Heart left ventricle (tissue), 16 donors: ENCODE measurements around the gene ITPRIPL1. TPM values are rescaled to one million over a fixed set of nuclear protein-coding genes. Genes with fewer than 3 reads are reported as not detected.
A peak's percentile ranks its signal among the peaks of the same experiment; 100 is the strongest.

Source experiments
- ATAC-seq, 4 donors: fragments of 200-7000 bp; cut with Tn5 transposase; one replicate each; pipeline ENCODE4 v1.9.1; 2020 to 2022; ENCODE audit warnings: moderate library complexity in 4 of 4, mild to moderate bottlenecking in 3 of 4, moderate number of reproducible peaks in 1 of 4
- DNase-seq, 5 donors: peaks; one replicate each; pipeline ENCODE4 v3.0.0-alpha.2; 2020
- H3K27ac ChIP-seq, 12 donors: fragments of 200-600 bp; sonication (generic) in 4 of 12; one replicate each; pipeline versions ENCODE4 v1.5.0 to v1.8.0; 2016 to 2022; ENCODE audit warnings: mild to moderate bottlenecking in 2 of 12
- H3K27me3 ChIP-seq, 9 donors: fragments of 200-600 bp; sonication (generic) in 2 of 9; one replicate each; pipeline versions ENCODE4 v1.5.1 to v1.8.0; 2016 to 2022; ENCODE audit warnings: mild to moderate bottlenecking in 3 of 9
- H3K36me3 ChIP-seq, 9 donors: fragments of 200-600 bp; sonication (generic) in 2 of 9; one replicate each; pipeline versions ENCODE4 v1.5.0 to v1.8.0; 2018 to 2022; ENCODE audit warnings: mild to moderate bottlenecking in 2 of 9
- H3K4me1 ChIP-seq, 12 donors: fragments of 200-600 bp; sonication (generic) in 4 of 12; one replicate each; pipeline versions ENCODE4 v1.5.0 to v1.8.0; 2016 to 2022; ENCODE audit warnings: mild to moderate bottlenecking in 3 of 12
- H3K4me3 ChIP-seq, 12 donors: fragments of 200-600 bp; sonication (generic) in 4 of 12; one replicate each; pipeline versions ENCODE4 v1.5.0 to v1.8.0; 2017 to 2022; ENCODE audit warnings: mild to moderate bottlenecking in 9 of 12, moderate library complexity in 4 of 12
- H3K9me3 ChIP-seq, 12 donors: fragments of 200-600 bp; sonication (generic) in 4 of 12; one replicate each; pipeline versions ENCODE4 v1.5.0 to v1.8.0; 2016 to 2022; ENCODE audit warnings: mild to moderate bottlenecking in 1 of 12
- POLR2A ChIP-seq, 2 donors: fragments of 450-650 bp; IDR thresholded peaks; one replicate each; pipeline ENCODE4 v1.6.1; 2017; ENCODE audit warnings: antibody characterized with exemption in 2 of 2, mild to moderate bottlenecking in 2 of 2, moderate library complexity in 2 of 2
- WGBS, 4 donors: extraction: QIAGEN DNeasy Blood & Tissue Kit in 2 of 4; methylation state at CpG; one replicate each; pipeline versions ENCODE4 v1.1.5 to v1.1.7; 2013 to 2018; 5-methylcytosine and 5-hydroxymethylcytosine counted together
- intact Hi-C, 10 donors: fragments of 100-400 bp; cut with DNase I; formaldehyde crosslinking; loops; one replicate each; pipeline versions ENCODE4 v1.11.1 to v1.14.2; 2022
- polyA plus RNA-seq, 2 donors: library from polyadenylated mRNA; stranded (reverse); fragments of 200-250 nt; gene quantifications; one replicate each; pipeline ENCODE4 v1.2.3, GENCODE V29; 2013
- total RNA-seq, 9 donors: library from RNA; depleted of rRNA in 2 of 9; stranded (reverse); fragments of >200 nt in 2 of 9; fragmentation: NEBNext Ultra II Directional in 3 of 9; extraction: Animal tissue kit (Norgen Biotek cat#: 25700) in 3 of 9; gene quantifications; one replicate each; pipeline versions ENCODE4 v1.1.0 to v1.2.4, GENCODE V29; 2016 to 2023
- TF ChIP-seq, protein P1 (sequence below), 12 donors: fragments of 200-600 bp; sonication (generic) in 4 of 12; IDR thresholded peaks; one replicate each; pipeline versions ENCODE4 v1.5.0 to v1.8.0; 2018 to 2022; ENCODE audit warnings: antibody characterized with exemption in 12 of 12, mild to moderate bottlenecking in 5 of 12
- donor health status: ischemic (EF 13 %, LVEDD 7.1; RV severe dilation, severe dysfunction).
- donor health status: healthy with polysubstance abuse.
- donor health status: DM: no; HTN: yes; CAD: no.
- donor health status: DM: no; HTN: no; CAD: no.
- donor health status: ischemic (EF 25% LVEDD 6.9; RV normal size, moderate dysfunction).
- donor health status: ischemic (EF 25% LVEDD 5.7; RV mildly dilated, moderate dysfunction).
- donor health status: healthy.
- donor health status: DM: yes; HTN: yes; CAD: no.
- donor health status: ischemic (EF 35%, LVEDD 5.7; RV mildly dilated, moderate dysfunction).
- donor health status: nonischemic (EF 11% LVEDD 7.7; RV severe dilation, severe dysfunction).
- donor health status: DM: yes; HTN: yes; CAD: no.
- donor health status: PGD.
- donor health status: ischemic (EF 29% LVEDD 5.4; RV normal size, mild dysfunction).
- donor health status: nonischemic (EF 23%, LVEDD 6.1; RV moderate dilation, normal function).

The ITPRIPL1 gene
- total and polyA plus RNA-seq, 11 donors: 0.65 to 3.8 (median 1.5) TPM

DNA sequence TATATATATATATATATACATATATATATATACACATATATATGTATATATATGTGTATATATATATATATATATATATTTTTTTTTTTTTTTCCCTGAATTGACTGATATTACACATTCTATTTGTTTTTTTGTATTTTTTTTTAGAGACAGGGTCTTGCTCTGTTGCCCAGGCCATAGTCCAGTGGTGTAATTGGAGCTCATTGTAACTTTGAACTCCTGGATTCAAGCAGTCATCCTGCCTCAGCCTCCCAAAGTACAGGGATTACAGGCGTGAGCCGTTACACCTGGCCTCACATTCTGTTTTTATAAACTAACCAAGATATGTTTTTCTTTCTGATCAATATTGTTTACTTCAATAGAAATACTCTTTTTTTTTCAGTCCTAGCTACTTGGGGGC, 36.6 kb downstream of the ITPRIPL1 start:
- intact Hi-C loops: no loop called here
- WGBS, 4 donors: 95 to 99% (median 97%) methylated on average over 2 of the region's 2 CpGs
- no peaks in the 10 kb centered on the region for H3K9me3 ChIP-seq
- H3K27me3 ChIP-seq: no peaks in the 10 kb centered on the region
- TF ChIP-seq POLR2A (IDR thresholded peaks at IDR 0.05): no peak
- TF ChIP-seq, protein P1, sequence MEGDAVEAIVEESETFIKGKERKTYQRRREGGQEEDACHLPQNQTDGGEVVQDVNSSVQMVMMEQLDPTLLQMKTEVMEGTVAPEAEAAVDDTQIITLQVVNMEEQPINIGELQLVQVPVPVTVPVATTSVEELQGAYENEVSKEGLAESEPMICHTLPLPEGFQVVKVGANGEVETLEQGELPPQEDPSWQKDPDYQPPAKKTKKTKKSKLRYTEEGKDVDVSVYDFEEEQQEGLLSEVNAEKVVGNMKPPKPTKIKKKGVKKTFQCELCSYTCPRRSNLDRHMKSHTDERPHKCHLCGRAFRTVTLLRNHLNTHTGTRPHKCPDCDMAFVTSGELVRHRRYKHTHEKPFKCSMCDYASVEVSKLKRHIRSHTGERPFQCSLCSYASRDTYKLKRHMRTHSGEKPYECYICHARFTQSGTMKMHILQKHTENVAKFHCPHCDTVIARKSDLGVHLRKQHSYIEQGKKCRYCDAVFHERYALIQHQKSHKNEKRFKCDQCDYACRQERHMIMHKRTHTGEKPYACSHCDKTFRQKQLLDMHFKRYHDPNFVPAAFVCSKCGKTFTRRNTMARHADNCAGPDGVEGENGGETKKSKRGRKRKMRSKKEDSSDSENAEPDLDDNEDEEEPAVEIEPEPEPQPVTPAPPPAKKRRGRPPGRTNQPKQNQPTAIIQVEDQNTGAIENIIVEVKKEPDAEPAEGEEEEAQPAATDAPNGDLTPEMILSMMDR (IDR thresholded peaks at IDR 0.05): no peak
- no peak overlapping the region for H3K4me3 ChIP-seq
- ATAC-seq (no peak), DNase-seq (no peak)
- peaks cover 0 to 8% (median 0%) of the 10 kb centered on the region in 12 donors for H3K4me1 ChIP-seq
- peaks cover 0 to 29% (median 0%) of the 10 kb centered on the region in 9 donors for H3K36me3 ChIP-seq
- no peak overlapping the region for H3K27ac ChIP-seq

DNA sequence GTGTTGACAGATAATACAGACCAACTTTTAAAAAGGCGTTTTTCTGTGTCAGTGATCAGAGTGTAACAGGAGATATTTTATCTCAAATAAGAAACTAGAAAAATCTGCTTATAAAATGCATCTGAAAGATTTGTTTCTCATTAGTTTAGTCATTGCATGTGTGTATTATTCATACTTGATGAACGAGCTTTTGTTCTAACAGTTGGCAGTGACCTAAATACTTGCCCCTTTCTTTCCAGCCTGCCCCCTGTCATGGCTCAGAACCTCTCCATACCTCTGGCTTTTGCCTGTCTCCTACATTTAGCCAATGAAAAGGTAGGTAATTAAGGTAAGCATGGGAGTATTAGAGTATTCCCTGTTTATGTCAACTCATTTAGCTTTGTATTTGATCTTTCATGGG, 44.1 kb downstream of the ITPRIPL1 start:
- no peak for ATAC-seq
- Histone ChIP-seq H3K27me3 (no peaks in the 10 kb centered on the region), H3K36me3 (peaks cover 0 to 33% (median 0%) of the 10 kb centered on the region in 9 donors), H3K4me1 (peaks cover 0 to 8% (median 5%) of the 10 kb centered on the region in 12 donors), H3K27ac (no peak overlapping the region), H3K9me3 (no peaks in the 10 kb centered on the region), H3K4me3 (no peak overlapping the region)
- intact Hi-C loops: no loop called here
- no peak for DNase-seq
- TF ChIP-seq, protein P1 (IDR thresholded peaks at IDR 0.05): no peak
- no peak for TF ChIP-seq POLR2A (IDR thresholded peaks at IDR 0.05)
- 93 to 97% (median 95%) methylated on average over 2 of the region's 2 CpGs for WGBS, 4 donors

DNA sequence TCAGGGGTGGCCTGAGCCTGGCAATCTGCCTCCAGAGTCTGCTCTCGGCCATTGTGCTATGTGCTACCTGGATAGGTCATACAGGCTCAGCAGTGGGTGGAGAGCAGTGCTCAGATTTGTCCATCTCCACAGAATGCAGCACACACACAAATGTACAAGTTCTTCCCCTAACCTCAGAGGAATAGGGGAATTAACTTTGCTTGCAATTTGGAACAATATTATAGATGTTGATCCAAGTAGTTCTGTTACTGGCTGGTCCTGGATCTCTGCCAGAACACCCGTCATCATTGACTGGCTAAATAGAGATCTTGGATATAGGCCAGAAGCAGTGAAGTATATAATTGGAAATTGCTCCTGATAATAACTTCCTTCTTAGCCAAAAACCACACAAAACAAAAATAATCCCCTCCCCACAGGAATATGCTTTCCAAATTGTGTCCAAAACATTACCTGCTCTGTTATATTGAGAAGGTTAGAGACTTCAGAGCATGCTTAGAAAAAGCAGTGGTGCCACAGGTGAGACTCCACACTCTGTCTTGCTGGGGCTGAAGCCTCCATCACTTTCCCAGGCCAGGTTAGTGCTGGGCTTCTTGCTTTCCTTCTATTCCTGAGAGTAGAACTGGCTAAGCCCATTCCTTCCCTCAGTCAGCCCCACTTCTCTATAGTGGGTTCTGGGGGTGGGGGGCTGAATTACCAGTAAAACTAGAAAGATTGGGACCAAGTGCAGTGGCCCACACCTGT, 49.3 kb downstream of the ITPRIPL1 start:
- peak overlapping the region in 3 of 12 donors; percentile 22 to 28 (median 25) for H3K27ac ChIP-seq
- 0 to 18% (median 2%) methylated on average over 2 of the region's 2 CpGs for WGBS, 4 donors
- no peak overlapping the region for H3K4me3 ChIP-seq
- no peaks in the 10 kb centered on the region for H3K27me3 ChIP-seq
- H3K36me3 ChIP-seq: peaks cover 0 to 6% (median 0%) of the 10 kb centered on the region in 9 donors
- H3K4me1 ChIP-seq: peaks cover 0 to 17% (median 12%) of the 10 kb centered on the region in 12 donors
- TF ChIP-seq, protein P1 (IDR thresholded peaks at IDR 0.05): no peak
- no peak for TF ChIP-seq POLR2A (IDR thresholded peaks at IDR 0.05)
- intact Hi-C loops: no loop called here
- ATAC-seq (peak; percentile 42 to 74 (median 59)), DNase-seq (peak in 4 of 5 donors; percentile 70 to 79 (median 72))
- peaks cover 0 to 26% (median 0%) of the 10 kb centered on the region in 12 donors for H3K9me3 ChIP-seq

Other genes starting within 250 kb of the ITPRIPL1 start
- gene ADRA2B, start 208.7 kb upstream of the ITPRIPL1 start, total RNA-seq: 1 to 10 TPM; 2.2 to 6.1 (median 3.6) TPM
- 1 to 10 TPM; 1.5 to 3.5 TPM for gene ADRA2B, start 208.7 kb upstream of the ITPRIPL1 start, polyA plus RNA-seq
- gene ASTL, start 186.8 kb upstream of the ITPRIPL1 start, total RNA-seq: not detected
- gene ASTL, start 186.8 kb upstream of the ITPRIPL1 start, polyA plus RNA-seq: under 1 TPM in 1 of 2 donors, not detected in 1; 0.14 TPM
- gene DUSP2, start 179.9 kb upstream of the ITPRIPL1 start, total RNA-seq: 10 to 100 TPM in 1 of 9 donors, 1 to 10 TPM in 6, under 1 TPM in 2; 0.56 to 11.1 (median 2.7) TPM
- gene DUSP2, start 179.9 kb upstream of the ITPRIPL1 start, polyA plus RNA-seq: 10 to 100 TPM in 1 of 2 donors, 1 to 10 TPM in 1; 1.4 to 23.1 TPM
- 100 to 1,000 TPM; 148 to 526 (median 188) TPM for gene STARD7, start 116.5 kb upstream of the ITPRIPL1 start, total RNA-seq
- 100 to 1,000 TPM in 1 of 2 donors, 10 to 100 TPM in 1; 58.3 to 520 TPM for gene STARD7, start 116.5 kb upstream of the ITPRIPL1 start, polyA plus RNA-seq
- gene TMEM127, start 59.3 kb upstream of the ITPRIPL1 start, total RNA-seq: 100 to 1,000 TPM in 5 of 9 donors, 10 to 100 TPM in 4; 71.8 to 134 (median 103) TPM
- 100 to 1,000 TPM in 1 of 2 donors, 10 to 100 TPM in 1; 18.6 to 124 TPM for gene TMEM127, start 59.3 kb upstream of the ITPRIPL1 start, polyA plus RNA-seq
- gene CIAO1, start 59.1 kb upstream of the ITPRIPL1 start, total RNA-seq: 100 to 1,000 TPM in 2 of 9 donors, 10 to 100 TPM in 7; 57.7 to 109 (median 68.7) TPM
- gene CIAO1, start 59.1 kb upstream of the ITPRIPL1 start, polyA plus RNA-seq: 10 to 100 TPM; 20.5 to 94.0 TPM
- 10 to 100 TPM; 54.6 to 85.5 (median 66.6) TPM for gene SNRNP200, start 19.8 kb upstream of the ITPRIPL1 start, total RNA-seq
- 10 to 100 TPM; 38.8 to 71.2 TPM for gene SNRNP200, start 19.8 kb upstream of the ITPRIPL1 start, polyA plus RNA-seq
- 1 to 10 TPM in 1 of 9 donors, under 1 TPM in 8; 0.19 to 7.4 (median 0.48) TPM for gene NCAPH, start 10.4 kb downstream of the ITPRIPL1 start, total RNA-seq
- gene NCAPH, start 10.4 kb downstream of the ITPRIPL1 start, polyA plus RNA-seq: under 1 TPM; 0.46 to 0.64 TPM
- gene NEURL3, start 180.0 kb downstream of the ITPRIPL1 start, total RNA-seq: under 1 TPM in 2 of 9 donors, not detected in 7; 0.27 to 0.75 TPM
- gene NEURL3, start 180.0 kb downstream of the ITPRIPL1 start, polyA plus RNA-seq: under 1 TPM in 1 of 2 donors, not detected in 1; 0.07 TPM
- gene ARID5A, start 211.4 kb downstream of the ITPRIPL1 start, total RNA-seq: 10 to 100 TPM; 13.3 to 50.2 (median 28.2) TPM
- gene ARID5A, start 211.4 kb downstream of the ITPRIPL1 start, polyA plus RNA-seq: 10 to 100 TPM; 35.6 to 41.2 TPM